Hair follicular keratinocyte (primary cell): ENCODE results near the gene CHCHD4. TPM values are rescaled to one million over a fixed set of nuclear protein-coding genes. Genes with fewer than 3 reads are reported as not detected.

Experiments
- total RNA-seq: library from RNA; depleted of rRNA; stranded (reverse); fragments of >200 nt; gene quantifications from 2 replicates; pipeline ENCODE4 v1.2.3, GENCODE V29; 2015

CHCHD4 gene
- 18.9 and 37.6 TPM in 2 replicates for total RNA-seq

DNA sequence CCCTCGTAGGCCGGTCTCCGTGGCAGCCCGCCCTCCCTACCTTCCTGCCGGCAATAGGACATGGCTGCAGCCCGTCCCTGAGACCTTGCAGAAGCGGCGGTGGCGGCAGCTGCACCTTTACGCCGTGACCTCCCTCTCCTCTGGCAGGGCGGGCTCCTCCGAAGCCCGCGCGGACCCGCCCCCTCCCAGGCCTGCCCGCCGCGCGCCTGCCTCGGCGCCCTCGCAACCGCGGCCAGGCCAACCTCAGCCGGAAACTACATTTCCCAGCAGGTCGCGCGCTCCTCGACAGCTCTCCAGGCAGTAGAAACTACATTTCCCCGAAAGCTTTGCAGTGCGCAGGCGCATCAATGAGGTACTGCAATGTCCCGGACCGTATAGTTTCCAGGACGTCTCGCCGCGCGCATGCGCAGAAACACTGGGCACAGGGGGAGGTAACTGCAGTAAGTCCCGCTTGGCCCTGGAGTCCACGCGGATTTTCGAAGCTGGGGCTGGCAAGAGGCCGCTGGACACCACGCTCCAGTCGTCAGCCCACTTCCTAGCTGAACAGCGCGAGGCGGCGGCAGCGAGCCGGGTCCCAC is at the start of gene CHCHD4, which contains the start of gene TMEM43:
CHCHD4 (minus strand) TSS at position 256 of the 578 bp plus-strand sequence; CDS start at position 62, 194 bp downstream.
TMEM43 (plus strand) TSS at position 438 of the 578 bp plus-strand sequence. CDS start 142 bp downstream, outside the sequence.

Other genes starting within 250 kb of the CHCHD4 start
- gene WNT7A, start 244.8 kb downstream of the CHCHD4 start, total RNA-seq = 24.1 and 40.3 TPM in 2 replicates
- 81.9 and 111 TPM in 2 replicates for gene TMEM43, start 182 bp upstream of the CHCHD4 start, total RNA-seq
- gene XPC, start 53.7 kb upstream of the CHCHD4 start, total RNA-seq = 37.1 and 57.7 TPM in 2 replicates
- 16.4 and 26.7 TPM in 2 replicates for gene LSM3, start 53.9 kb upstream of the CHCHD4 start, total RNA-seq